Stimulated activated naive CD8-positive, alpha-beta T cell treated with anti-CD3 and anti-CD28 coated beads, Interleukin-15, Interleukin-2, amounts not matched to agents 100 ng/mL and 50 ng/mL, for 24 hours (primary cell): ENCODE results near the gene ZSCAN1.

Source experiments
- H3K27ac Mint-ChIP-seq: one replicate; pipeline ENCODE4 v1.8.0; 2021; ENCODE audit warnings: mild to moderate bottlenecking, mixed read lengths
- H3K27me3 Mint-ChIP-seq: one replicate; pipeline ENCODE4 v1.8.0; 2021; ENCODE audit warnings: mixed read lengths
- H3K36me3 Mint-ChIP-seq: one replicate; pipeline ENCODE4 v1.8.0; 2021; ENCODE audit warnings: low read depth, mixed read lengths
- H3K4me1 Mint-ChIP-seq: one replicate; pipeline ENCODE4 v1.8.0; 2021; ENCODE audit warnings: low read depth, mixed read lengths
- H3K4me3 Mint-ChIP-seq: one replicate; pipeline ENCODE4 v1.8.0; 2021; ENCODE audit warnings: mild to moderate bottlenecking, mixed read lengths
- H3K9me3 Mint-ChIP-seq: one replicate; pipeline ENCODE4 v1.8.0; 2021; ENCODE audit warnings: mixed read lengths

ZSCAN1 gene

DNA sequence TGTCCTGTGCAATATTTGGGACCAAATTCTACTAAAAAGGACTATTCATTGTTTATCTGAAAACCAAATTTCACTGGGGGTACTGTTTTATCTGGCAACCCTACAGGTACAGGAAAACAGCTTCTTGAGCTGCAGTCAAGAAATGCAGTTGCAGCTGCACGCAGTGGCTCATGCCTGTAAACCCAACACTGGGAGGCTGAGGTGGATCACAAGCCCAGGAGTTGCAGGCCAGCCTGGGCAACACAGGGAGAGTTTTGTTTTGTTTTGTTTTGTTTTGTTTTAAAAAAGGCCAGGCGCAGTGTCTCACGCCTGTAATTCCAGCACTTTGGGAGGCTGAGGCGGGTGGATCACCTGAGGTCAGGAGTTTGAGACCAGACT is 11.6 kb upstream of the ZSCAN1 start:
- peaks cover 7% of the 10 kb centered on the region for H3K36me3 Mint-ChIP-seq
- no peaks in the 10 kb centered on the region for H3K4me1 Mint-ChIP-seq
- H3K27ac Mint-ChIP-seq, result no peak overlapping the region
- H3K9me3 Mint-ChIP-seq, result peaks cover 11% of the 10 kb centered on the region
- H3K27me3 Mint-ChIP-seq, result no peaks in the 10 kb centered on the region
- H3K4me3 Mint-ChIP-seq, result no peak overlapping the region

DNA sequence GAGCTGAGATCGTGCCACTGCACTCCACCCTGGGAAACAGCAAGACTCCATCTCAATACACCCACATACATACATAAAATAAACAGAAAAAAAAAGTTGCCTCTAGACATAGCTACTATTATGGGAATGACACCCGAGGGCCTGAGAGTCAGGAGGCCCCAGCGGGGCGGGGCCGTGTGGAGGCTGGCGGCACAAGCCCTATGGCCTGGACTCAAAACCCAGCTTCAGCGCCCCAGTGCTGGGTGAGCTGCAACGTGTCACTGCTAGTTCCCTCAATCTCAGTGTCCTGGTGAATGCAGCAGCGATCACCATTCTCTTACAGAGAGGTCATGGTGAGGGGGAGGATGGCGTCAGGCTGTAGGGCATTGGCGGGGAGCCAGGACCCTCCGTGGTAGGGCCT is 9.2 kb upstream of the ZSCAN1 start:
- Mint-ChIP-seq H3K9me3 (peaks cover 19% of the 10 kb centered on the region), H3K4me3 (no peak overlapping the region), H3K27me3 (no peaks in the 10 kb centered on the region), H3K36me3 (peaks cover 11% of the 10 kb centered on the region), H3K4me1 (no peaks in the 10 kb centered on the region), H3K27ac (no peak overlapping the region)

DNA sequence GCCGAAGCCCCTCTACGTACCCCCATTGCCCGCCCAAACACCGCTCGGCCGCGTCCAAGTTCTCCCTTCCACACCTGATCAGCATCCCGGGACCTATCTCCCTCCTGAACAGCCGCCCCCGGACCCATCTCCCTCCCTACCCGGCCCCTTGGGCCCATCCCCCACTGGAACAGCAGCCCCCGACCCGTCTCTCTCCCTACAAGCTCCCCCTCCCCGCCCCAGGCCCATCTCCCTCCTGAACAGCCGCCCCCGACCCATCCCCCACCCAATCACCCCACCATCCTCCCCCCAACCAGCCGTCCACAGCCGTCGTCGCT is 610 bp downstream of the ZSCAN1 start:
- Mint-ChIP-seq H3K27me3 (peaks cover 29% of the 10 kb centered on the region), H3K27ac (no peak overlapping the region), H3K4me1 (peaks cover 4% of the 10 kb centered on the region), H3K9me3 (peaks cover 23% of the 10 kb centered on the region), H3K36me3 (peaks cover 14% of the 10 kb centered on the region), H3K4me3 (no peak overlapping the region)

DNA sequence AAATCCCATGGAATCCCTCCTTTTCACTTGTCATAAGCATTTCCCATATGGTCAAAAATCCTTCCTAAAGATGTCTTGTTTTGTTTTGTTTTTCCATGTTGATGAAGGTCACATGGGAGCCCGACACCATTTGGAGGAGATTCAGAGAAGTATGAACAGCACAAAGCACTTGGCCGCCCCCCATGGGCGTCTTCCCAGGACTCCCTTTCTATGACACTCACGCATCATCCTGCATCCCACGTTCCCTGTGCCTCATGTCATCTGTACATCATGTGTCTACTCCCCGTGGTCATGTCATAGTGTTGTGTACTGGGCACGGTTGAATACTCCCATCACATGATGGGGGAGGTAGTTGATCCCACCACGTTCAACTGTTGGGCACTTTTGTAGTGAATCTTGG is 2.0 kb downstream of the ZSCAN1 start:
- H3K4me1 Mint-ChIP-seq, result peaks cover 4% of the 10 kb centered on the region
- no peak overlapping the region for H3K4me3 Mint-ChIP-seq
- peaks cover 21% of the 10 kb centered on the region for H3K9me3 Mint-ChIP-seq
- H3K27ac Mint-ChIP-seq, result no peak overlapping the region
- peaks cover 12% of the 10 kb centered on the region for H3K36me3 Mint-ChIP-seq
- peaks cover 29% of the 10 kb centered on the region for H3K27me3 Mint-ChIP-seq

DNA sequence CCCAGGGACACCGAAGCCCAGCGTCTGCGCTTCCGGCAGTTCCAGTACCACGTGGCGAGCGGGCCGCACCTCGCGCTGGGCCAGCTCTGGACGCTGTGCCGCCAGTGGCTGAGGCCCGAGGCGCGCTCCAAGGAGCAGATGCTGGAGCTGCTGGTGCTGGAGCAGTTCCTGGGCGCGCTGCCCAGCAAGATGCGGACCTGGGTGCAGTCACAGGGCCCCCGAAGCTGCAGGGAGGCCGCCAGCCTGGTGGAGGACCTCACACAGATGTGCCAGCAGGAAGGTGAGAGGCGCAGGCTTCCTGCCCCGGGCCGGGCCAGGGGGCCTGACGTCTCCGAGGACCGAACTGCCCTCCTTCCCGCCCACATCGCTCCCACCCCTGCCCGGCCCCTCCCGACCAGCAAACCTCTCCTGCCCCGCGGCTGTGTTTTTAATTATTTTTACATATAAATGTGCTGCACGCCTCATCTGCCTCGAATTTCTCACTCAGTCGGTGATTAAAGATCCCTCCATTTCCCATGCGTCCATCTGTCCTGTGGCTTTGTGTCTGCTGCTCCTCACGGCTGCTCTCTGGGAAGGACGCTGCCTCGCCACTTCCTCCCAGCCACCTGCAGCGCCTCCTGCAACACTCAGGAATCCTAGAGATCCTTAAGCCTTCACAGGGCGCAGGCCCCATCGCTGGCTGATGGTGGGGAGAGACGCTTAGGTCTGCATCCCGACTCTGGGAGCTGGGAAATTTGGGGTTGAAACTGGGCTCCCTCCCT is 4.3 kb downstream of the ZSCAN1 start:
- peaks cover 4% of the 10 kb centered on the region for H3K4me1 Mint-ChIP-seq
- no peak overlapping the region for H3K4me3 Mint-ChIP-seq
- peaks cover 14% of the 10 kb centered on the region for H3K36me3 Mint-ChIP-seq
- peaks cover 27% of the 10 kb centered on the region for H3K27me3 Mint-ChIP-seq
- H3K9me3 Mint-ChIP-seq, result peaks cover 26% of the 10 kb centered on the region
- H3K27ac Mint-ChIP-seq, result no peak overlapping the region

DNA sequence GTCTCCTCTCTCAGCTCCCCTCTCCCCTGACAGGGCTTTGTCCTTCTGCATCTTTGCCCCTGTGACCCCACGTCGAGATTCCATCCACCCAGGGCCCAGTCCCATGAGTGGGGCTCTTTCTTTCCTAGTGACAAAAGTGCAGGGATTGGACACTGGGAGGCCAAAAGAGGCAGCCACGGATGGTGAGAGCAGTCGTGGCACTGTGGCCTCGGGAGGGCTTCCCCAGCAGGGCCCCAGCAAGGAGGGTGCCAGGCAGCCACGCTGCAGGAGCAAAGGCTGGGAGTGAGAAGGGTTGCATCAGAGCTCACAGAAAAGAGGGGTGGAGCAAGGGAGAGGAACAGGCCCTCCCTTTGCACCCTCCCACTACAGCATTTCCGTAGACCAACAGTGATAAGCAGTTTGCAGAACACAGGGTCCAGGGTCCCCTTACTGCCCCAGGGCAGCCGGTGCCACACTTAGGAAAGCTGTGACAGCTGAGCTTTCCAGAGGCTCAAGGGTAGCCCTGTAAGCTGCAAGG is 4.9 kb downstream of the ZSCAN1 start:
- peaks cover 27% of the 10 kb centered on the region for H3K27me3 Mint-ChIP-seq
- H3K4me3 Mint-ChIP-seq, result no peak overlapping the region
- peaks cover 4% of the 10 kb centered on the region for H3K4me1 Mint-ChIP-seq
- H3K36me3 Mint-ChIP-seq, result peaks cover 14% of the 10 kb centered on the region
- no peak overlapping the region for H3K27ac Mint-ChIP-seq
- peaks cover 26% of the 10 kb centered on the region for H3K9me3 Mint-ChIP-seq

DNA sequence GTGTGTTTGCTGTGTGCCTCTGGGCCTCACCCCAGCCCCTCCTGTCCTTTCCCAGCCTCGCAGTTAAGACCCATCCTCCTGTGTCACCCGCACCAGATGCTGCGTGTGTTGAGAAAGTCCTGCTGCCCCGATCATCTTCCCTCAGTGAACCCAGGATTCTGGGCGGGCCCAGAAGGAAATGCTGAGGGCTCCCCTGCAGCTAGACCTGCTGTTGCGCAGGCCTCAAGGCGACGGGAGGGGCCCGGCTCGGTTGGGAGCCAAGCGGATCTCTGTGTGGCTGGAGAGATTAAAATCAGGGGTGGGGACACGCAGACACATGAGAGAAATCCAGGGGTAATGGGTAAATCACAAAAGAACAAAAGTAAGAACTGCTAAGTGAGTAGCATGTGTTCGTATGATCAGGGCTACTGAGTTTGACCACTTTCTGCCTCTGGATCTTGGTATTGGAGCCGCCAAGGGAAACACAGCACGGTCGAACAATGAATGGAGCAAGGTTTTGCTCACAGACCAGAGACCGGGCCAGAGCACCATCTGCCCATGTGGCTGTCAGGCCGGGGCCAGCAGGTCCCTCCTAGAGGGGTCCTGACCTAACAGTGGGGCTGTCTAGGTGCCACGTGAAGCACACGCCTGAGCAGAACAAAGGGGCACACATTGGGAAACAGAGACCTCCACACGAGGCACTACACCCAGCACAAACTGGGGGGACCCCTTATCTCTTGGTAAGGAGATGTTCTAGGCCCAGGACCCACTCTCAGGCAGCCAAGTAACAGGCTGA is 7.1 kb downstream of the ZSCAN1 start:
- H3K4me1 Mint-ChIP-seq, result no peaks in the 10 kb centered on the region
- peaks cover 23% of the 10 kb centered on the region for H3K9me3 Mint-ChIP-seq
- H3K27me3 Mint-ChIP-seq, result peaks cover 12% of the 10 kb centered on the region
- H3K4me3 Mint-ChIP-seq, result no peak overlapping the region
- H3K27ac Mint-ChIP-seq, result no peak overlapping the region
- H3K36me3 Mint-ChIP-seq, result peaks cover 10% of the 10 kb centered on the region

DNA sequence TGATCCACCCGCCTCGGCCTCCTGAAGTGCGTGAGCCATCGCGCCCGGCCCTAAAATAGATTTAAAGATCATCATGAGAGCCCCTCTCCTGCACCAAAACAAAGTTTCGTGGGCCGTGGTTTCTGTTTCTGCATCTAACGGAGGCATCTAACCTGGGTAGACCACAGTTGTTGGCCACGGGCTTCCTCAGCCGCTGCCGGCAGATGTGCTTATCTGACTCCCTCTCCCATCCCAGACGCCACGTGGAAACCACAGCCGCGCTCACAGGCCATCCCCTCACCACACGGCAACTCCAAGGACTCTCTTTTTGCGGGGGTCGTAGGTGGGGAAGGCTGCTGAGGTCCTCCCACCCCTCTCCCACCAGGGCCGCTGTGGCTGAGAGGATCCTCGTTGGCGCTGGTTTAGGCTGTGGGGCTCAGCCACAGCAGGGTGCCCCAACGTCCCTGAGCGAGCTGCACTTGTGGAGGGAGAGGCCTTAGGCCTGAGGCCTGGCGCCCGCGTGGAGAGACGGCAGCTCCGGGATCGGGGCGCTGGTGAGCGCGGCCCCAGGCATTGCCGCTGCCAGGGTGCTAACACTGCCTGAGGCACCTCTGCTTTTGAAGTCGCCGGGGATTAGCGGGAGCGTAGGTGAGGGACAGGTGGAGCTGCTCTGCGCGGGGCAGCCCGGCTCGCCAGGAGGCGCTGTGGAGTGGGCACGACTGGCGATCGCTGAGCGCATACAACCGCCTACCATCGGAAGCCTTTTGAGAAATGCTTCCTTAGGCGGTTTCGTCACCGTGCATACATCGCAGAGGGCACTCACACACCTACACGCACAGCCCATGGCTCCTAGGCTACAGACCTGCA is 8.9 kb downstream of the ZSCAN1 start:
- peaks cover 17% of the 10 kb centered on the region for H3K36me3 Mint-ChIP-seq
- peaks cover 28% of the 10 kb centered on the region for H3K9me3 Mint-ChIP-seq
- no peaks in the 10 kb centered on the region for H3K4me1 Mint-ChIP-seq
- H3K27me3 Mint-ChIP-seq, result peaks cover 4% of the 10 kb centered on the region
- H3K4me3 Mint-ChIP-seq, result no peak overlapping the region
- H3K27ac Mint-ChIP-seq, result no peak overlapping the region

DNA sequence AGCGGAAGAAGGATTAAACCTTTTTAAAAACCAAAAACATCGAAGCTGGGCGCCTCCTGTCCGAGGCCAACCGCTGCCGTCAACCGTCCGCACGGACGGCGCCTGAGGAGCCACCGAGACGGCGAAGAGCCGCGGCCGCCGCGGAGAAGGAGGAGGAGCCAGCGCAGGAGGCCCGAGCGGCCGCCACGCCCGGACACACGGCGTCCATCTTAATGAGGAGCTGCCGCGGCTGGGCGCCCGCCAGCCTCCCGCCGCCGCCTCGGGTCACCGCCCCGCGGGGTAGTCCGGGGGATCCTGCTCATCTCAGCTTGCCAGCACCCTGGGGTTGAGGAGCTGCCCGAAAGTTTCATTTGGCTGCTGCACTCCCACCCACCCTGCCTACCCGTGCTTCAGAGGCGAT is 10.6 kb downstream of the ZSCAN1 start:
- no peak overlapping the region for H3K4me3 Mint-ChIP-seq
- H3K27me3 Mint-ChIP-seq, result no peaks in the 10 kb centered on the region
- H3K9me3 Mint-ChIP-seq, result peaks cover 30% of the 10 kb centered on the region
- H3K4me1 Mint-ChIP-seq, result no peaks in the 10 kb centered on the region
- H3K27ac Mint-ChIP-seq, result no peak overlapping the region
- peaks cover 17% of the 10 kb centered on the region for H3K36me3 Mint-ChIP-seq

DNA sequence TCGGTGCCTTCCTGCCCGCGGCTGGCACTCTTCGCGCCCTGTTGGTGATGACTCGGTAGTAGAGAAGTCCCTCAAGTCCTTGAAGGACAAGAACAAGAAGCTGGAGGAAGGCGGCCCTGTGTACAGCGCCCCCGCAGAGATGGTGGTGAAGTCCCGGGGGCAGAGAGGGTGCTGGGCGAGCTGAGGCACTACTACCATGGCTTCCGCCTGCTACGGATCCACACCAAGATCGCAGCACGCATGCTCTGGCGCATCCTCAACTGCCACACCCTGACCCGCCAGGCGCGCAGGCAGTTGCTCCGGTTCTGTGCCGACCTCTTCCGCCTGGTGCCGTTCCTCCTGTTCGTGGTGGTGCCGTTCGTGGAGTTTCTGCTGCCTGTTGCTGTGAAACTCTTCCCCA is 11.1 kb downstream of the ZSCAN1 start:
- Mint-ChIP-seq H3K4me3 (no peak overlapping the region), H3K4me1 (no peaks in the 10 kb centered on the region), H3K27ac (no peak overlapping the region), H3K9me3 (peaks cover 34% of the 10 kb centered on the region), H3K27me3 (no peaks in the 10 kb centered on the region), H3K36me3 (peaks cover 17% of the 10 kb centered on the region)

DNA sequence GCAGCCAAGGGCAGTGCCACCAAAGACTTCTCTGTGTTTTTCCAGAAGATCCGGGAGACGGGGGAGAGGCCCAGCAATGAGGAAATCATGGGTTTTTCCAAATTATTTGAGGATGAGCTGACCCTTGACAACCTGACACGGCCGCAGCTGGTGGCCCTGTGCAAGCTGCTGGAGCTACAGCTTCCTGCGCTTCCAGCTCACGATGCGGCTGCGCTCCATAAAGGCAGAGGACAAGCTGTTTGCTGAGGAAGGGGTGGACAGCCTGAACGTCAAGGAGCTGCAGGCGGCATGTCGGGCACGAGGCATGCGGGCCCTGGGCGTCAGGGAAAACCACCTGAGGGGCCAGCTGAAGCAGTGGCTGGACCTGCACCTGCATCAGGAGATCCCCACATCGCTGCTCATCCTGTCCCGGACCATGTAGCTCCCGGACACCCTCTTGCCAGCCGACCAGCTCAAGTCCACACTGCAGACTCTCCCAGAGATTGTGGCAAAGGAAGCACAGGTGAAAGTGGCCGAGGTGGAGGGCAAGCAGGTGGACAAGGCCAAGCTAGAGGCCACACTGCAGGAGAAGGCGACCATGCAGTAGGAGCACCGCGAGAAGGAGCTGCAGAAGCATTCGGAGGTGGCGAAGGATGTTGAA is 11.7 kb downstream of the ZSCAN1 start:
- H3K9me3 Mint-ChIP-seq, result peaks cover 35% of the 10 kb centered on the region
- H3K4me1 Mint-ChIP-seq, result no peaks in the 10 kb centered on the region
- H3K27ac Mint-ChIP-seq, result no peak overlapping the region
- peaks cover 17% of the 10 kb centered on the region for H3K36me3 Mint-ChIP-seq
- H3K4me3 Mint-ChIP-seq, result no peak overlapping the region
- H3K27me3 Mint-ChIP-seq, result no peaks in the 10 kb centered on the region

DNA sequence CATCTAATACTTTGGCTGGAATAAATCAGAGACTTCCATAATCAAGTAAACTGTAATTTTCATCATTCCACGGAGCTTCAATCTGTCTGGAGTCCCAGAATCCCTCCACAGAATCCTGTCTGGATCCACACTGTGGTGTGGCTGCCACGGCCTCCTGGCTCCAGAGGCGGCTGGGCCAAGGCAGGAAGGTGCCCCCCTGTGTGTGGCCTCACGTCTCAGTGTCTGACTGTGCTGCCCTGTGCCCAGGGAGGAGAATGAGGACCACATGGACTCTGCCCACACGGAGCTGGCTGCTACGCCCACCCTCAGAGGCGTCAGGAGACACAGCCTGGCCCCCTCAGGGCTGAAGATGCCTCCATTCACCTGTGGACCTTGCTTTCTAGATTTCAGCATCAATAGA is 13.0 kb downstream of the ZSCAN1 start:
- no peaks in the 10 kb centered on the region for H3K4me1 Mint-ChIP-seq
- no peak overlapping the region for H3K4me3 Mint-ChIP-seq
- H3K27ac Mint-ChIP-seq, result no peak overlapping the region
- peaks cover 21% of the 10 kb centered on the region for H3K36me3 Mint-ChIP-seq
- H3K9me3 Mint-ChIP-seq, result peaks cover 37% of the 10 kb centered on the region
- H3K27me3 Mint-ChIP-seq, result no peaks in the 10 kb centered on the region

DNA sequence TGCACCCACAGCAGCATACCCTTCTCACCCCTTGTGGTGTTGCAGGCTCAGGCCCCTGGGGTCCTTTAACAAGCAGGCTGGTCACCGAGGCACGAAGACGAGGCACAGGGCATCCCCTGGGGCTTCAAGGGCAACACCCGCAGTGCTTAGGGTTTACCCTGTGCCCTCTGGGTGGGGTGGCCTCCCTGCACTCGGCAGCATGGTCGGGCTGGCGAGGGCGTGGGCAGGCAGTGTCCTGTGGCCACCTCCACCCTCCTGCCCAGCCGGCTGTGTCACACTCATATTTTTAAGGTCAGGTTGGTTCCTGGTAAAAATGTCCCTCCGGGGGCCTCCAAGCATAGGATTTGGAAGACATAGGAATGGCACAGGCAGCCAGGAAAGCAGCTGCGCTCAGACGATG is 13.8 kb downstream of the ZSCAN1 start:
- Mint-ChIP-seq H3K27ac (no peak overlapping the region), H3K4me3 (no peak overlapping the region), H3K36me3 (peaks cover 20% of the 10 kb centered on the region), H3K9me3 (peaks cover 35% of the 10 kb centered on the region), H3K4me1 (no peaks in the 10 kb centered on the region), H3K27me3 (no peaks in the 10 kb centered on the region)

DNA sequence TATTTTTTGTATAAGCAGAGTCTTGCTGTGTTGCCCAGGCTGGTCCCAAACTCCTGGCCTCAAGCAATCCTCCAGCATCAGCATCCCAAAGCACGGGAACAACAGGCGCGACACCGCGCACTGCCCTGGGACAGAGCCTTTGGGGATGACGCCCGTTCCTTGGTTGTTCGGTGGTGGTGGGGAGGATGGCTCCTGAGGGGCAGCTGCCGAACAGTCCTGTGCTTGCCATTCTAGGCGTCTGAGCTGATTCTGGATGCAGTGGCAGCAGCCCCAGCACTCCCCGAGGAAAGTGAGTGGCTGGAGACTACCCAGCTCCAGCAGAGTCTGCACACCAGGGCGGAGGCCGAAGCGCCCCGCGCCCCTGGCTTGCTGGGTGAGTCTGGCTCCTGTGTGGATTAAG is 18.4 kb downstream of the ZSCAN1 start:
- Mint-ChIP-seq H3K27ac (no peak overlapping the region), H3K36me3 (peaks cover 22% of the 10 kb centered on the region), H3K27me3 (peaks cover 11% of the 10 kb centered on the region), H3K4me1 (no peaks in the 10 kb centered on the region), H3K4me3 (no peak overlapping the region), H3K9me3 (peaks cover 29% of the 10 kb centered on the region)
